ENCODE results near the gene DOC2A.

Gene DOC2A

GRCh38 chr16:29995324-29995910, 15.4 kb downstream of the DOC2A start, which contains the start of gene HIRIP3:
HIRIP3 (minus strand) TSS chr16:29995617; CDS start chr16:29995605, 12 bp downstream.
- DNase-seq (ENCODE audit: extremely low read depth, low read depth) = peak; percentile 38
- TF ChIP-seq CTCF (IDR thresholded peaks at IDR 0.05; ENCODE audit: low read depth, low read length) = no peak

- DNase-seq (ENCODE audit: extremely low read depth, low read depth) = no peak
- TF ChIP-seq CTCF (IDR thresholded peaks at IDR 0.05; ENCODE audit: low read depth, low read length) = no peak
These were observed 16.1 kb downstream of the DOC2A start for GRCh38 chr16:29994600-29995323.

GRCh38 chr16:29993903-29994599, 16.8 kb downstream of the DOC2A start:
- no peak for TF ChIP-seq CTCF (IDR thresholded peaks at IDR 0.05; ENCODE audit: low read depth, low read length)
- DNase-seq (ENCODE audit: extremely low read depth, low read depth) = no peak

GRCh38 chr16:29993191-29993902, 17.5 kb downstream of the DOC2A start:
- no peak for TF ChIP-seq CTCF (IDR thresholded peaks at IDR 0.05; ENCODE audit: low read depth, low read length)
- DNase-seq (ENCODE audit: extremely low read depth, low read depth) = no peak

GRCh38 chr16:29992344-29992967, 18.4 kb downstream of the DOC2A start:
- no peak for TF ChIP-seq CTCF (IDR thresholded peaks at IDR 0.05; ENCODE audit: low read depth, low read length)
- no peak for DNase-seq (ENCODE audit: extremely low read depth, low read depth)

- no peak for DNase-seq (ENCODE audit: extremely low read depth, low read depth)
- TF ChIP-seq CTCF (IDR thresholded peaks at IDR 0.05; ENCODE audit: low read depth, low read length) = no peak
These were observed 19.3 kb downstream of the DOC2A start for GRCh38 chr16:29991571-29991904.
